Activated B cell treated with CpG ODN at 0.5 μM for 24 hours (primary cell): Measurements from ENCODE around the gene TOMM40L. TPM values are rescaled to one million over a fixed set of nuclear protein-coding genes. Genes with fewer than 3 reads are reported as not detected.
A peak's percentile ranks its signal among the peaks of the same experiment; 100 is the strongest.
"Not testable (repeated sequence)": the region's sequence is repeated elsewhere in the genome, so short reads cannot be mapped to it uniquely, and the experiment has no call there.

Experiments
- ATAC-seq: fragments of 200-7000 bp; cut with Tn5 transposase; one replicate; pipeline ENCODE4 v1.10.0; 2021; ENCODE audit warnings: low read depth, mild to moderate bottlenecking, moderate library complexity
- CTCF ChIA-PET: fragments of 350-600 bp; sonication (Branson Sonifier 250); formaldehyde crosslinking; loops from one replicate; lab custom pipeline; 2021; ENCODE audit warnings: antibody characterized with exemption; lab: Charles Lee
- POLR2A ChIA-PET: fragments of 350-600 bp; sonication (Branson Sonifier 250); formaldehyde crosslinking; loops from one replicate; lab custom pipeline; 2021; ENCODE audit warnings: antibody characterized with exemption; lab: Charles Lee
- DNase-seq: peaks from one replicate; pipeline ENCODE4 v3.0.0; 2022
- H3K27ac Mint-ChIP-seq: one replicate; pipeline ENCODE4 v1.8.0; 2020; ENCODE audit warnings: mixed read lengths
- H3K27me3 Mint-ChIP-seq: one replicate; pipeline ENCODE4 v1.8.0; 2021; ENCODE audit warnings: mixed read lengths
- H3K36me3 Mint-ChIP-seq: one replicate; pipeline ENCODE4 v1.8.0; 2021; ENCODE audit warnings: low read depth, mixed read lengths
- H3K4me1 Mint-ChIP-seq: one replicate; pipeline ENCODE4 v1.8.0; 2021; ENCODE audit warnings: mixed read lengths
- H3K4me3 Mint-ChIP-seq: one replicate; pipeline ENCODE4 v1.8.0; 2020; ENCODE audit warnings: mild to moderate bottlenecking, mixed read lengths
- H3K9me3 Mint-ChIP-seq: one replicate; pipeline ENCODE4 v1.8.0; 2020; ENCODE audit warnings: mixed read lengths
- intact Hi-C: fragments of 100-400 bp; cut with micrococcal nuclease; formaldehyde crosslinking; loops from one replicate; pipeline ENCODE4 v1.15.1; 2024
- total RNA-seq: library from RNA; stranded (reverse); gene quantifications from 2 replicates; pipeline ENCODE4 v1.2.3, GENCODE V29; 2022
- TF ChIP-seq, protein P1 (sequence below): fragments of 200-600 bp; IDR thresholded peaks from one replicate; pipeline ENCODE4 v1.8.0; 2022; ENCODE audit warnings: antibody characterized with exemption, mild to moderate bottlenecking

TOMM40L gene
- total RNA-seq, 1 donor from 2014 or later, result 11.7 TPM

DNA sequence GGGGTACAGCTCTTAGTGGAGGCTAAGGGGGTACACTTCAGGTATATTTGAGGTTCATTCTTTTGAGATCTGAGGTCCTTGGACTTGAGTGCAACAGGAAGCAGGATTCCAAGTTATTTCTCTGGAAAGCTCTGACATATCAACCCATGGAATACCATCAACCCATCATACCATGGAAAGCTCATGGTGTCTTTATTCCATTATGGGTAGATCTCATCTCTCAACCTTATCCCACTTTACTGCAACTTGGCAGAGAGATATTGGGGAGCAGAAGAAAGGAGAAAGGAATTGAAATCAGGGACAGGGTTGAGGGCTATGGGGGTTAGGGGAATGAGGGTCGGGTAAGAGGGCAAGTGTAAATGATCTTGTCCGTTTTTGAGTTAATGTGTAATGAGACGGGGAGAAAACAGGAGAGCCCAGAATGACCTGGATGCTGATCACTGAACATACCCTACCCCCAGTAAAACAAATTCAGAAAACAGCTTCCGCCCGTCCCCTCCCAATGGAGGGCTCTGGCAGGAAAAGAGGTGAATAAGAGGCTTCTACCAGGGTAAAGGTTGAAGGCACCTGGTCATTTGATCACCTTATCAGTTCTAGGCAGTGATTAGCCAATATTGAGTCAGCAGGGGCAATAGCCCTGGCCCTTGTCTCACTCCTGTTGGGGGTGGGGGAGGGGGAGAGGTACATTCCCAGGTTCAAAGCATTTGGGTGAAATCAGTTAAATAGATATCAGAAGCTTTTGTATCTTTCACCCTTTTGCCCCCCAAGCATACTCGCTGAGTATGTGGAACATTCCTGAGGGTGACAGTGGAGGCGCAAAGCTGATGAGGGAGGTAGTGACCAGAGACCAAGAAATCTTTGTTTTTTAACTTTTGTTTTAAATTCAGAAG is 1.8 kb upstream of the TOMM40L start:
- H3K4me1 Mint-ChIP-seq, result peaks cover 29% of the 10 kb centered on the region
- H3K9me3 Mint-ChIP-seq, result no peaks in the 10 kb centered on the region
- peaks cover 37% of the 10 kb centered on the region for H3K27me3 Mint-ChIP-seq
- no peak overlapping the region for H3K4me3 Mint-ChIP-seq
- ChIA-PET POLR2A (interaction anchor here (0.5 kb wide), 2 partner anchors 166 to 518 kb away, joined by 3 to 6 read pairs; no protein-coding TSS in a partner anchor), CTCF (interaction anchor here (0.7 to 2.1 kb wide), 4 partner anchors 14 to 159 kb away, joined by 3 to 26 read pairs (median 3); partner anchors contain the start of gene NDUFS2)
- peaks cover 17% of the 10 kb centered on the region for H3K36me3 Mint-ChIP-seq
- ATAC-seq (no peak), DNase-seq (no peak)
- TF ChIP-seq, protein P1, sequence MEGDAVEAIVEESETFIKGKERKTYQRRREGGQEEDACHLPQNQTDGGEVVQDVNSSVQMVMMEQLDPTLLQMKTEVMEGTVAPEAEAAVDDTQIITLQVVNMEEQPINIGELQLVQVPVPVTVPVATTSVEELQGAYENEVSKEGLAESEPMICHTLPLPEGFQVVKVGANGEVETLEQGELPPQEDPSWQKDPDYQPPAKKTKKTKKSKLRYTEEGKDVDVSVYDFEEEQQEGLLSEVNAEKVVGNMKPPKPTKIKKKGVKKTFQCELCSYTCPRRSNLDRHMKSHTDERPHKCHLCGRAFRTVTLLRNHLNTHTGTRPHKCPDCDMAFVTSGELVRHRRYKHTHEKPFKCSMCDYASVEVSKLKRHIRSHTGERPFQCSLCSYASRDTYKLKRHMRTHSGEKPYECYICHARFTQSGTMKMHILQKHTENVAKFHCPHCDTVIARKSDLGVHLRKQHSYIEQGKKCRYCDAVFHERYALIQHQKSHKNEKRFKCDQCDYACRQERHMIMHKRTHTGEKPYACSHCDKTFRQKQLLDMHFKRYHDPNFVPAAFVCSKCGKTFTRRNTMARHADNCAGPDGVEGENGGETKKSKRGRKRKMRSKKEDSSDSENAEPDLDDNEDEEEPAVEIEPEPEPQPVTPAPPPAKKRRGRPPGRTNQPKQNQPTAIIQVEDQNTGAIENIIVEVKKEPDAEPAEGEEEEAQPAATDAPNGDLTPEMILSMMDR, result no peak
- H3K27ac Mint-ChIP-seq, result no peak overlapping the region
- intact Hi-C loops, result loop anchor here (2.0 kb wide), 2 partner anchors 21 to 39 kb away; partner anchors contain the start of gene NDUFS2

DNA sequence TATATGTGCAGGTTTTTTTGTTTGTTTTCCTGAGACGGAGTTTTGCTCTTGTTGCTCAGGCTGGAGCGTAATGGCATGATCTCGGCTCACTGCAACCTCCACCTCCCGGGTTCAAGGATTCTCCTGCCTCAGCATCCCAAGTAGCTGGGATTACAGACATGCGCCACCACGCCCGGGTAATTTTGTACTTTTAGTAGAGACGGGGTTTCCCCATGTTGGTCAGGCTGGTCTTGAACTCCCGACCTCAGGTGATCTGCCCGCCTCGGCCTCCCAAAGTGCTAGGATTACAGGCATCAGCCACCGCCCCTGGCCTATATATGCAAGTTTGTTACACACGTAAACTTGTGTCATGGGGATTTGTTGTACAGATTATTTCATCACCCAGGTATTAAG is 1.2 kb upstream of the TOMM40L start:
- CTCF ChIA-PET, result interaction anchor here (1.4 to 2.1 kb wide), 4 partner anchors 21 to 158 kb away, joined by 4 to 26 read pairs (median 14); partner anchors contain the start of gene SDHC
- POLR2A ChIA-PET, result interaction anchor here (2.4 kb wide), 1 partner anchor 43 kb away, joined by 18 read pairs; no protein-coding TSS in a partner anchor
- not testable (repeated sequence) for H3K4me3 Mint-ChIP-seq, DNase-seq, ATAC-seq, H3K9me3 Mint-ChIP-seq, H3K27ac Mint-ChIP-seq
- intact Hi-C loops, result loop anchor here (1.0 to 2.0 kb wide), 8 partner anchors 14 to 90 kb away; partner anchors contain the start of genes B4GALT3, NDUFS2, SDHC and USP21
- peaks cover 32% of the 10 kb centered on the region for H3K27me3 Mint-ChIP-seq
- peaks cover 22% of the 10 kb centered on the region for H3K36me3 Mint-ChIP-seq
- H3K4me1 Mint-ChIP-seq, result peaks cover 29% of the 10 kb centered on the region

DNA sequence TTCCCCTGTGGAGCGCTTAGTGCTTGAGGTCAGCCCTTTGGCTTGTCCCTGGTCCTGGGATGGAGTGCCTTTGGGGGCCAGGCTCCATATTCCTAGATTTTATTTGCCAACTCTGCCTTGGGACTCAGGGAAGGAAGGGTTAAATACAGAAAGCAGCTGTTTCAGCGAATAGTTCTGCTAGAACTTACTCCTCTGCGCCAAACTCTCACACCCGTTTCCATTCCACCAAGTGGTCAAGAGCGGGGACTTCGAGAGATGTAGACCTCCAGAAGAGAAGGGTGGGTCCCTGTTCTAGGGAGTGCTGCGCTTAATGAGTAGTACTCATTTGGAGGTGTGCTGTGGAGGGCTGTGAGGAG is 704 bp upstream of the TOMM40L start:
- intact Hi-C loops, result loop anchor here (1.0 to 2.0 kb wide), 8 partner anchors 15 to 89 kb away; partner anchors contain the start of genes B4GALT3, NDUFS2, SDHC and USP21
- TF ChIP-seq, protein P1, result no peak
- peaks cover 28% of the 10 kb centered on the region for H3K27me3 Mint-ChIP-seq
- peak overlapping the region; percentile 99 for H3K4me3 Mint-ChIP-seq
- CTCF ChIA-PET, result interaction anchor here (0.7 to 2.4 kb wide), 19 partner anchors 15 to 175 kb away, joined by 3 to 27 read pairs (median 8); partner anchors contain the start of genes ADAMTS4, NDUFS2, PPOX and SDHC
- no peak for ATAC-seq
- POLR2A ChIA-PET, result interaction anchor here (0.6 to 3.2 kb wide), 18 partner anchors 11 to 482 kb away, joined by 3 to 43 read pairs (median 6); partner anchors contain the start of genes ARHGAP30, B4GALT3, DEDD and FCRLA
- DNase-seq, result no peak
- peaks cover 24% of the 10 kb centered on the region for H3K36me3 Mint-ChIP-seq
- H3K27ac Mint-ChIP-seq, result peak overlapping the region; percentile 93
- H3K9me3 Mint-ChIP-seq, result no peaks in the 10 kb centered on the region
- peaks cover 29% of the 10 kb centered on the region for H3K4me1 Mint-ChIP-seq

DNA sequence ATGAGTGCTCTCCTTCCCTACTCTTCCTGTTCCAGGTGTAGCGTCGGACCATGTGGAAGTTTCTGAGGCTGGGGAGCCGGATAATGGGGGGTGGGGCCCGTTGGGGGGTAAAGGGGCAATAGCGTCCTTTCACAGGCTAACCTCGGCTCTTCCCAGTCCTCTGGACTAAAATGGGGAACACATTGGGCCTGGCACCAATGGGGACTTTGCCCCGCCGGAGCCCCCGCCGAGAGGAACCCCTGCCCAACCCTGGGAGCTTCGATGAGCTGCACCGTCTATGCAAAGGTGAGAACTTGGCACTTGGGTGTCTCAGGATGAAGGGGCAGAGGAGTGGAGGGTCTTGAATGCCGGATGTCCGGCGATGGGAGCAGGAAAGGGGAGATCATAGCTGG is 456 bp downstream of the TOMM40L start:
- POLR2A ChIA-PET, result interaction anchor here (0.6 to 3.2 kb wide), 17 partner anchors 10 to 515 kb away, joined by 3 to 43 read pairs (median 6); partner anchors contain the start of genes ARHGAP30, B4GALT3, DEDD and NDUFS2
- DNase-seq, result no peak
- H3K4me1 Mint-ChIP-seq, result peaks cover 29% of the 10 kb centered on the region

DNA sequence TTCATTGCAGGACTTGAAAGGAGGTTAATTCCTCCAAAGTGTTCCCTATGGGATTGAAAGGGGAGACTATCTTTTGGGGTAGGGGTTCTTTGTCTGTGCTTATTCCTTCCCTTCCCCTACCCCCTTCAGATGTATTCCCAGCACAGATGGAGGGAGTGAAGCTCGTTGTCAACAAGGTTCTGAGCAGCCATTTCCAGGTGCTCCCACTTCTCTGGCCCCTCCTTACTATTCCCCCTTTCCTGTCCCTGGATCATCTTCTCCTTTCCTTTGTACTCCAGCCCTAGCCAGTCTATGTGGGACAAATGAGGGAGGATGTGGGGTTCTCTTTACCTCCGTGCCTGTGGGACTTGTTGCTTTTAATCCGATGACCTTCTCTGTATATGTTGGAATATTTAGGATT is 899 bp downstream of the TOMM40L start:
- Mint-ChIP-seq H3K36me3 (peaks cover 32% of the 10 kb centered on the region), H3K4me3 (peak overlapping the region; percentile 99), H3K27me3 (peaks cover 21% of the 10 kb centered on the region), H3K4me1 (peaks cover 29% of the 10 kb centered on the region), H3K27ac (peak overlapping the region; percentile 12), H3K9me3 (no peaks in the 10 kb centered on the region)
- POLR2A ChIA-PET, result interaction anchor here (1.3 to 3.2 kb wide), 6 partner anchors 24 to 163 kb away, joined by 5 to 43 read pairs (median 14); partner anchors contain the start of genes DEDD, NDUFS2 and SDHC
- TF ChIP-seq, protein P1, result no peak
- CTCF ChIA-PET, result interaction anchor here (0.9 to 3.4 kb wide), 10 partner anchors 17 to 155 kb away, joined by 3 to 27 read pairs (median 9); partner anchors contain the start of genes CFAP126, NDUFS2 and SDHC
- DNase-seq (no peak), ATAC-seq (no peak)
- intact Hi-C loops, result loop anchor here (1.0 kb wide), 3 partner anchors 65 to 156 kb away; partner anchors contain the start of gene CFAP126

More for the DNA sequence above, 456 bp downstream of the TOMM40L start:
- Mint-ChIP-seq H3K4me3 (peak overlapping the region; percentile 99), H3K36me3 (peaks cover 32% of the 10 kb centered on the region), H3K27me3 (peaks cover 22% of the 10 kb centered on the region), H3K9me3 (no peaks in the 10 kb centered on the region), H3K27ac (peak overlapping the region; percentile 93)
- CTCF ChIA-PET, result interaction anchor here (0.9 to 3.4 kb wide), 23 partner anchors 11 to 174 kb away, joined by 3 to 27 read pairs (median 8); partner anchors contain the start of genes ADAMTS4, CFAP126, NDUFS2 and PPOX
- TF ChIP-seq, protein P1, result no peak
- no peak for ATAC-seq
- intact Hi-C loops, result no loop called here
